Upper lobe of left lung (tissue), 4 donors: ENCODE results near the gene PROSER2.

ENCODE experiments used
- EP300 ChIP-seq, 4 donors: sonication (generic); formaldehyde crosslinking; IDR thresholded peaks; one replicate each; pipeline ENCODE4 v1.5.1; 2017; ENCODE audit warnings: antibody characterized with exemption in 4 of 4, control low read depth in 2 of 4
- POLR2A ChIP-seq, 4 donors: fragments of 450-650 bp; IDR thresholded peaks; one replicate each; pipeline ENCODE4 v1.5.1; 2016 to 2017; ENCODE audit warnings: antibody characterized with exemption in 4 of 4, mild to moderate bottlenecking in 2 of 4
- POLR2AphosphoS5 ChIP-seq, 2 donors: sonication (generic); formaldehyde crosslinking; IDR thresholded peaks; one replicate each; pipeline ENCODE4 v1.5.1; 2017; ENCODE audit warnings: antibody characterized with exemption in 2 of 2
- TF ChIP-seq, protein P1 (sequence below), 6 experiments: fragments of 450-650 bp in 4 of 6; fragments of 200-600 bp in 2 of 6; sonication (generic) in 2 of 6; IDR thresholded peaks; one replicate each; pipeline ENCODE4 v1.5.1; 2016 to 2019; ENCODE audit warnings: antibody characterized with exemption in 6 of 6

DNA sequence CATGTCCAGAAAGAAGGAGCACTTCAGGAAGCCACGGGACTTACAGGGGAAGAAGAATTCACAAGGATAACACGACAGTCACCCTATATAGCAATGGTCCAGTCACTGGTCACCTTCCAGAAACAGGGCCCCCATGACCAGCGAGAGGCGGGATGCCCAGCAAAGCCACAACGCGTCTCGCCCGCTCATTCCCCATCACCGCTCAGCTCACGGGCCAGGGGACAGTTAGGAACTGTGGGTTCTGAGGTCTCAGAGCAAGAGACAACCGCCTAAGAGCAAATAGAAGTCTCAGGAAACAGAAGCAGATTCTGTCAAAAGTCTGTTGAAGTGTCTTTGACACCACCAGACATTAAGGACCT, 71.9 kb downstream of the PROSER2 start:
- TF ChIP-seq POLR2A (IDR thresholded peaks at IDR 0.05) (no peak), POLR2AphosphoS5 (IDR thresholded peaks at IDR 0.05) (no peak), EP300 (IDR thresholded peaks at IDR 0.05) (no peak)
- TF ChIP-seq, protein P1, sequence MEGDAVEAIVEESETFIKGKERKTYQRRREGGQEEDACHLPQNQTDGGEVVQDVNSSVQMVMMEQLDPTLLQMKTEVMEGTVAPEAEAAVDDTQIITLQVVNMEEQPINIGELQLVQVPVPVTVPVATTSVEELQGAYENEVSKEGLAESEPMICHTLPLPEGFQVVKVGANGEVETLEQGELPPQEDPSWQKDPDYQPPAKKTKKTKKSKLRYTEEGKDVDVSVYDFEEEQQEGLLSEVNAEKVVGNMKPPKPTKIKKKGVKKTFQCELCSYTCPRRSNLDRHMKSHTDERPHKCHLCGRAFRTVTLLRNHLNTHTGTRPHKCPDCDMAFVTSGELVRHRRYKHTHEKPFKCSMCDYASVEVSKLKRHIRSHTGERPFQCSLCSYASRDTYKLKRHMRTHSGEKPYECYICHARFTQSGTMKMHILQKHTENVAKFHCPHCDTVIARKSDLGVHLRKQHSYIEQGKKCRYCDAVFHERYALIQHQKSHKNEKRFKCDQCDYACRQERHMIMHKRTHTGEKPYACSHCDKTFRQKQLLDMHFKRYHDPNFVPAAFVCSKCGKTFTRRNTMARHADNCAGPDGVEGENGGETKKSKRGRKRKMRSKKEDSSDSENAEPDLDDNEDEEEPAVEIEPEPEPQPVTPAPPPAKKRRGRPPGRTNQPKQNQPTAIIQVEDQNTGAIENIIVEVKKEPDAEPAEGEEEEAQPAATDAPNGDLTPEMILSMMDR (IDR thresholded peaks at IDR 0.05), result no peak
